M059J (cell line): Measurements from ENCODE around the gene COL1A2. TPM values are rescaled to one million over a fixed set of nuclear protein-coding genes. Genes with fewer than 3 reads are reported as not detected.
A peak's percentile ranks its signal among the peaks of the same experiment; 100 is the strongest.

Experiments
- DNase-seq: peaks from one replicate; pipeline ENCODE4 v3.0.0-alpha.2; 2012; ENCODE audit warnings: low read depth
- total RNA-seq: library from RNA; depleted of rRNA; stranded (reverse); fragments of >200 nt; shearing (Covaris generic); gene quantifications from 2 replicates; pipeline ENCODE4 v1.2.3, GENCODE V29; 2014

The COL1A2 gene
- total RNA-seq, 1 experiment from 2014 or later = 961 TPM

DNA sequence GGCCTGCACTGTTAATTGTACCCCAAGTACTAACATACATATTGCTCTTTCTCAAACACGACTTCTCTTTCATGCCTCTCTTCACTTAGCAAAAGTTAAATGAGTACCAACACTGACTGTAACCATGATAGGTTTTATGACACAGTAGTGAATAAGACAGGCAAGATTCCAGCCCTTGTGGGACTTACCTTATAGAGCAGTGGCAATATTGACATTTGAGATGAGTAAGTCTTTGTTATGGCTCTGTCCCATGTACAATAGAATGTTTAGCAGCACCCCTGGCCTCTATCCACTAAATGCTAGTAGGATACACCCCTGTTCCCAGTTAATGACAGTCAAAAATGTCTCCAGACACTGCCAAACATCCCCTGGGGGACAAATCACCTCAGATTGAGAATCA lies 11.9 kb upstream of the COL1A2 start:
- peak; percentile 68 for DNase-seq

DNA sequence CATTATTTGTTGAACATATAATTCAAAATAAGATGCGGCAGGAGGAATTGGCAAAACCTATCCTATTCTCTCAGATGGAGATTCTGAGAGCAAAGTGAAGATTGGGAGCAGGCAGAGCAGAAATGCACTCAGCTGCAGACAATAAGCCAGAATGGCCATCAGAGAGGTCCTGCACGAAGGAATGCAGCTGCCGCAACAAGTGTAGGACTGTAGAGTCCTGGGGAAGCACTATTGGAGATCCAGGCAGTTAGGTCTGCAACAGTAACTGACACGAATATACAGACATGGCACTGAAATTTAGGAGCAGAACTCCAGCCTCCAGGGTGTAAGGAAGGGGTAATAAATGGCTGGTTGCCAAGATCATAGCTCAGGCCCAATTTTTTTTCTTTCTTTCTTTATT lies 10.4 kb upstream of the COL1A2 start:
- DNase-seq = no peak

DNA sequence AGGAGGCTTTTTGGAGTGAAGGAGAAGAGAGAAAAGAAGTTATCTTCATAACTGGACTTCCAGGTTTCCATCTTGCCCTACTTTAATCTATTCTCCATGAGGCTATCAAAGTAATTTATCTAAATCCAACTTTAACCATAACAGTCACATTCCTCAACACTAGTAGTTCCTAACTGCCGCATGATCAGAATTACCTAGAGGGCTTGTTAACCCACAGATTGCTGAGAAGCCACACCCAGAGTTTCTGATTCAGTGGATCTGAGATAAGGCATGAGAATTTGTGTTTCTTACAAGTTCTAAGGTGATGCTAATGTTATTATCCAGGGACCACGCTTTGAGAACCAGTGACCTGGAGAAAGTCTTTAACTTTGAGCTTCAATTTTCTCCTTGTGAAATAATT lies 8.3 kb upstream of the COL1A2 start:
- DNase-seq = peak; percentile 54

DNA sequence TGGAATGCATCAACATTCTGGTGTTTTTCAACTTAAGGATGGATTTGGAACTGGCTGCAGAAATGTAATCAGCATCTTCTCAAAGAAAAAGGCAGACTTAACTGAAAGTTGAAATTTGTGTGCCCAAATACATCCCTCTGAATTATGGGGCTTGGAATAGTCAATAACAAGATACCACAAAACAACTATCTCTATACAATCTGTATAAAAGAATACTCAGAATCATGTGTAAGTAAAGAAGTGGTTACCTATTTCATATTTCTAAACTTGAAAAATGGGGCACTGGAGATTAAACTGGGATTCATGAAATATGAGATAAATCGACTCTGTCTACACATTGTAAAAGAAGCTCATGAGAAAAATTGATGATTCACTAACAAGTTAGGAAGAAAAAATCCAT lies 6.2 kb upstream of the COL1A2 start:
- no peak for DNase-seq

DNA sequence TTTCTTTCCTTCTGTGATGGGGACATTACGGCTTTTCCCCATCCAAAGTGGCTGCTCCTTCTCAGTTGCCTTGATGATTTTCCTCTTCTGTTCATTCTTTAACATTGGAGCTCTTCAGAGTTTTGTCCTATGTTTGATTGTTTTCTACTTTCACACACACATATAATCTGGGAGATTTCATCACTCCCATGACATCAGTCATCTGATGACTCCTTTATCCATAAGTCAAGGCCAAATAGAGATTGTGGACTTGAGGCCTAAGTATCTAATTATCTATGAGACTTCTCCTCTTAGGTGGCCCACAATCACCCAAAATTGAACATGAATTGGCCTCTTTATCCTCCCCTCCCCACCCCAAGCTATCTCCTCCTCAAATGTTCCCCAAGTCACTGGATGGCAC lies 5.3 kb upstream of the COL1A2 start:
- DNase-seq = no peak

DNA sequence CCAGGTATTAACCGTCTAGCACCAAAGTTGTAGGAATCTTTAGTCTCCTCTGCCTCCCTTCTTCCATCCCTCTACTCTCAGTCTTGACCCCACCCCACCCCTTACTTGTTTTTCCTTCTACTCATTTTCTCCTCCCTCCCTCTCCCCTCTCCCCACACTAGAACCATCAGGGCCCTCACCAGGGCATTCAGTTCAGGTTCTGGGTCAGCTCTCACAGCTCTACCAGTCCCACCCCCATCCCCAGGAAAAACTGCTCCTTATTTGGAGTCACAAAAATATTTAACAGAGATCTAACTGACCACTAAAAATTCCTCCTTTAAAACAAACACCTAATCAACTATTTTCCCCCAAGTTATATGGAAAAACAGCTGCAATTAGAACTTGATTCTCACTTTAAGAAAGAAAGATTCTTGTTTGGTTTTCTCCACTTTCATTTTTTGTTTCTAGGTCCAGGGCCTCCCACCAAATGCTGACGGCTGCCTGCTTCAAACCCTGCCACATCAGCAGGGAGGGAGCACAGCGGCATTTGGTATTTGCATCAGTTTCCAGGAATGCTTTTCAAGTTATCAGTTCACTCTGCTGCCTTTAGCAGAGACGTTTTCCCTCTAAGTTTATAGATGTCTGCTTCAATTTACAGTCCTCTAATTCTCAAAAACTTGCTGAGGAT lies 2.8 kb upstream of the COL1A2 start:
- peak; percentile 76 for DNase-seq

DNA sequence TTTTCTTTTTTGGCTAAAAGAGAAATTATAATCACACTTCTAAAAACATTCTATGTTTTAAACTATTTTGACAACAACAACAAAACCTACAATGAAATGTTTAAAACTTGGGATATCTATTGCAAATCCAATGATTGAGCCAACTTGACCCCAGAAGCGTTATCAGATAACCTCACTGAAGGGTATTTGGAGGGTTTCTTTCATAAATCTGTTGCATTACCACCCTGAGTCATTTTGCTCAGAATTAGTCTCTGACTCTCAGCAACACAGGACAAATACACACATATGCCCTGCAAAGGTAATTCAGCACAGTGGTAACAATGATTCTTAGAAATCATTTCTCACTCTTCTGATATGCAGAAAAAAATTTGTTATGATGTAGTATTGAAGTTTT lies 2.3 kb upstream of the COL1A2 start:
- peak; percentile 61 for DNase-seq

DNA sequence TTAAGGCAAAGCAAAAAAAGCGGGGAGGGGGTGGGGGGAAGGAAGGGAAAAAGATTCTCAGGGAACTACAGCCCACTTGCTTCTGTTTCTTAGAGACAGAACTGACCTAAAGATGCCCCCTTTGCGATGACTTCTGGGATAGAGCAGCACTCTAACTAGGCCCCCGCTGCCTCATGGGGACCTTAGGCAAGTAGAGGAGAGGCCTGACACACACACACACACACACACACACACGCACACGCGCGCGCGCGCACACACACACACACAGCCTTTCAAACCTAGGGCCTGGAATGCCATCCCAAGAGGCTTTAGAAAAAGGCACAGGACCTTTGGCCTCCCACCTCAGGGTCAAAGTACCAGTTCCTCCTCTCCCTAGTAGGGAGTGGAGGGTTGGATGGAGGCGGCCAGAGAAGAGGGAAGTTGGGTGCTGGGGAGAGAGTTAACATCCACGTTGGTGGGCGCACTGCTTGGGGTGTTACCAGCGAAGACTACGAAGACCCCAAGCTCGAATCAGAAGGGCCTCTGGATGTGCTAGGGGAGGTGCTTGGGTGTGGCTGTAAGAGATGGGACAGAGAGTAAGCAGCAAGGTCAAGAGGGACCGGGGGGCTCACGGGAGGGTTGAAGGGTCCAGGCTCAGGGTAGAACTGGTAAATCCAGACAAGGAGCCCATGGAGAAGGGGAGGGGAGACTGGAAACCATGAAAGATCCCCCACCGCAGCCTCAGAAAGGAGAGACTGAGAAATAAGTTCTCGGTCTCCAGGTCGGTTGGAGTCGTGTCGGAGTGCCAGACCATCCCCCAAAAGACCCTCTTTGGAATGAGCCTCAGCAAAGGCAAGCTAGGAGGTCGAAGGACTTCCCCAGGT lies 1.2 kb upstream of the COL1A2 start:
- DNase-seq = no peak

DNA sequence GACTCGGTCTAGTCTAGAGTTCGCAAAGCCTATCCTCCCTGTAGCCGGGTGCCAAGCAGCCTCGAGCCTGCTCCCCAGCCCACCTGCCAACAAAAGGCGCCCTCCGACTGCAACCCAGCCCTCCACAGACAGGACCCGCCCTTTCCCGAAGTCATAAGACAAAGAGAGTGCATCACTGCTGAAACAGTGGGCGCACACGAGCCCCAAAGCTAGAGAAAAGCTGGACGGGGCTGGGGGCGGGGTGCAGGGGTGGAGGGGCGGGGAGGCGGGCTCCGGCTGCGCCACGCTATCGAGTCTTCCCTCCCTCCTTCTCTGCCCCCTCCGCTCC lies 622 bp upstream of the COL1A2 start:
- no peak for DNase-seq

DNA sequence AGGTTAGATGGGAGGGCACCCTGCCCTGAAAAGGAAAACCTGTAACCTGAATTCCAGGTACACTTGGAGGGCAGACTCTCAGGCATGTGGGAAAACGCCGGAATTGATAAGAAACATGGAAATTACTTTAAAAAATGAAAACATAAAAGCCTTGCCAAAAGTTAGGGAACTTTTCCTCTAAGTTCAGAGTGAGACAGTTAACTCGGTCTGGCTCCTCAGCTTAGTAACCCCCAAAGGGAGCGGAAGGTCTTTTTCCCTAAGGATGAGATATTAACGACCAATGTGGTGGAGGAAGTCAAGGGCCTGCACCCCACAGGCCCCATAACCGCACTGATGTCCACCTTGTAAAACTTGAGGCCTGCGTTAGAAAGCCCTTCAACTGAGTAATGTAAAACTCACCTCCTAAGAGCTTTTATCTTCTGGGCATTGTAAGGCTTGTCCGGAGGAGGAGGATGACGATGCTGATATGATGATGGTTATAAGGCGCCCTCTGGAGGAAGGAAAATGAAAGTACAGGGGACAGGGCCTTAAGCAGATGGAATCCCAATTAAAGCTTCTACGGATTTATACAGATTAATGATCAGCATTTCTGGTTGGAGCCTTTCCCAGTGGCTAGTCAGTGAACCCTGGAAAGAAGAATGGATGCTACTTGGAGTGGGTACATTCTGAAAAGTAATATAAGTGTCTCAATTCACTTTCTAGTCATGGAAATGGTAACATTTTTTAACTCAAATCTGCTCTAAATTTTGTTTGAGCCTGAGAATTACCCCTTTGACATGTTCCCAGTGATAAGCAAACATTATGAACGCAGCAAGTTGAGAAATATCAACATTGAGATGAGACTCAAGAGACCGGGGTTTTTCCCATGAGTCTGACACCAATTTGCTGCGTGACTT lies 694 bp downstream of the COL1A2 start:
- peak; percentile 91 for DNase-seq

DNA sequence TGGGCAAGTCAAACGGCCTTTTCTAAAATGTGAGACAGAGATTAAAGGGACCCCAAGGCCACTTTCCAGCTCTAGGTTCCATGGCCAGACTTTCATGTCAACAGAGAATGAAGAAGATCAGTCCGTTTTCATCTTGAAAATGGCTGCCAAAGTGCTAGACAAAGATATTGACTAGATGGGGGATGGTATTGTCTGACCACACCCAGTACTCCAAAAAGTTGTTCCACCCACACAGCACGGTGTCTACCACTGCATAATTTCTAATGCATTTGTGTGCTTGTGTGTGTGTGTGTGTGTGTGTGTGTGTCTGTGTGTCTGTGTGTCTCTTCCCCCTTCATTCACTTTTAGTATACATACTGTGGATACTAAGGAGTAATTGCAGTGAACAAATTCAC lies 1.3 kb downstream of the COL1A2 start:
- peak; percentile 66 for DNase-seq

DNA sequence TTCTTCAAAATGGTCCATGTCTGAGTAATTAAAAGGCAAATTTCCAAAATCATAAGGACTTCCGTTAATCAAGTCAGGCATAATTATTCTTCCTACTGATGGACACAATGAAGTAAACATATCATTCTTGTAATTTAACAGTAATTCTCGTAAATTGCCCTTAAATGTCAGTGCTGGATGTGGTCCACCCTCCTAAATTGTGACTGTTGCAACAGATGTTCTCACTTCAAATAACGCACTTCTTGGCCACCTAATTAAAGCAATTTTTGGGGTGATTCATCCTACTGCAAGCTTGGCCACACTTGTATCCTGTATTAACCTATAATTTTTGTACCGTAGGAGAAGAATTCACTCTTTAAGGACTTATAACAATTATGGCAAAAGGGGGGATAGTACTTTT lies 1.9 kb downstream of the COL1A2 start:
- DNase-seq = peak; percentile 57

DNA sequence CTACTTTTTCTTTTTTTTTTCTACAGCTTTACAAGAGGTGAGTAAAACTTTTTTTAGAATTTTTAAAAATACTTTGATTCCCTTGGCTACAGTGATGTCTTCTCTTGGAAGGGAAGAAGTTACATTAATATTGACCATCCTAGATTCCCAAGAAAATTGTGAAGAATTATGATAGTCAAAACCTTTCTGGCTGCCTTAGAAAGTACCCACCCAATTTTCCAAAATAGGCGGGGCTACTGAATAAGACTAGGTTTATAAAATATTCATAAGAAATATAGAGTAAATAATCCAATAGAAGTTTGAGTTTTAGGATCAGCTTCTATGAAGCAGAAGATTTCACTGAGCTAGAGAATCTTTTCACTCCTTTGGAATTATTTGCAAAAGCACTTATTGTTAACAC lies 3.0 kb downstream of the COL1A2 start:
- no peak for DNase-seq

DNA sequence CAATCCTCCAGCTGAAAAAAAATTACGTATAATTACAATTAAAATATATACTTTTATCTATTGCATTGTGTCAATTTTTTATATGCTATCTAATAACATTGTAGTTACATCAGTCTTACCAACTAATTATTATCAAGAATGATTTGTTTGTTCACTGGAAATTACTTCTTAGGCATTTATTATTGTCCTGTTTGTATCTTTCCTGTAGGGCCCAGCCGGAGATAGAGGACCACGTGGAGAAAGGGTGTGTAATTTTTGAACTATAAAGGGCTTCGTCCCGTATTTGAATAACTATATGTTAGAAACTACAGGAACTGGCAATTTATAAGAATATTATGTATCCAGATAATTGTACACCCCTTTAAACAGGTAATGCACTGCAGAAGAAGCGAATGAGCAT lies 4.1 kb downstream of the COL1A2 start:
- DNase-seq = no peak

DNA sequence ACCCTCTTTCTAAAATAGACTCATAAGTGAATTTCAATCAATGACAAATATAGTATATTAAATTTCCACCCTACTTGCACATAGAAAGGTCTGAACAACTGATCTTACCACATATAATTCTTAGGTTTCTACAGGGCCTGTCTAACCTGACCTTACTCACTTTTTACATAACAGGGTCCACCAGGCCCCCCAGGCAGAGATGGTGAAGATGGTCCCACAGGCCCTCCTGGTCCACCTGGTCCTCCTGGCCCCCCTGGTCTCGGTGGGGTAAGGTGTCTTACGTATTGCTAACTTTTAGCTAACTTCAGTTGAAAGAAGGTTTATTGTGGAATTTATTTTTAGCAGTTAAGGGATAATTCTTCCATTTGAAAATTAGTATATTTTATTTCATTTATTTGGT lies 5.3 kb downstream of the COL1A2 start:
- DNase-seq = no peak

DNA sequence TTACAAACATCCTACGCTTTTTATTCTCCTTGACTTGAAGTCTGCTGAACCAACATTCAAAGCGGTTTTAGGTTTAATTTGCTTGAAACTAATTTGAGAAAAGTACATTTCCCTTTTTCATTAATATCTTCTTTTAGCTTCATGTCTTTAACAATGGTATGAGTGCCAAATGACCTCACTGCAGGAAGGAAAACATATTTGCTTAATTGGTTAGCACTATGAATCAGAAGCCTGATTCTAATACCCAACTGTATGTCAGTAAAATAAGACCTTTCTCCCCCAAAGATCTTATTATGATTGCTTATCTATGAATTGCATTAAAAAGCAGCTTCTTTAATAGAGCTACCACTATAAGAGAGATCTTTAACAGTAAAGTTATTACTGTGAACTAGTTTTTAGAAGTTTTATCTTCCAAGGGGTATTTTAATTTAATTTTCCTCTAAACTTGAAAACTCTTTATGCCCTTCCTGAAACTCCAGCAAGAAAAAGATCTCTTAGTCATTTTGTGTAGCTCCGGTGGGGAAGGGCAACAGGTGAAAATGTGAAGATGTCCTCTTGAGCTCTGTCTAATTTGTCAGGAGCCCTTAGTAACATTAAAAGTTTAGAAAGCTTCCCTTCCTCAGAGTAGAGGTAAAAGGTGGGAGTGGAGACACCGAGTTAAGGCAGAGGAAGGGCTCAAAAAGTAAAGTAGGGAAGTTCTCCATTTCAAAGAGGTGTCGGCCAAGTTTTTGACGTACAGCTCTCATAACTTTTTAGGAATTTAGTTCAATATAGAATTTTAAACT lies 6.1 kb downstream of the COL1A2 start:
- no peak for DNase-seq

DNA sequence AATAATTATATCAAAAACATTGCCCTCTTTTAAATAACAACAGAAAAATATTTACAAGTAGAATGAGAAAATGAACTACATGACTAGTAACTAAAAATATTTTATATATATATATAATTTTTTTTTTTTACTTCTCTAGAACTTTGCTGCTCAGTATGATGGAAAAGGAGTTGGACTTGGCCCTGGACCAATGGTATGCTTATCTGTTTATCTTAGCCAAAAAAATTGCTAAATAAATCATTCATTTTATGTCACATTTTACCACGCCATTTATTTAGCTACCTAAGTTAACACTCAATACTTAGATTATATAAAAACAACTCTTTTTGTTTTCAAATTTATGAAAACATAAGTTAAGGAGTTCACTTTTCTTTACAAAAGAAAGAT lies 6.7 kb downstream of the COL1A2 start:
- DNase-seq = no peak

DNA sequence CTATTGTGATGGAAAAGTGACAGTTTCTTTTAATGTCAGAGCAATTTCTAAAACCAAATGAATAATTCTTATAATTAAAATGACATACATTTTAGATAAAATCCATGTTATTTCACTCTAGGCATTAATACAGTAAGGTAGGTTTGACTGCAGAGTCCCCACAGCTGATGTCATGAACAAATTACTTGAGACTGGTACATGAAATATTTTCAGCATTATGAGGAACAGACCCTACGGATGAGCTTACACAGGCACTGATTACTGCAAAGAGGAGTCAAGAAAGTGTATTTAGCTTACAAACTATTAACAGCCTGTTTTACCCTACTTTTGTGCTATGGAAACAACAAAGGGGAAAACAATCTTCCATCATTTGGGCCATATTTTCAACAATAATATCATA lies 8.9 kb downstream of the COL1A2 start:
- DNase-seq = no peak

DNA sequence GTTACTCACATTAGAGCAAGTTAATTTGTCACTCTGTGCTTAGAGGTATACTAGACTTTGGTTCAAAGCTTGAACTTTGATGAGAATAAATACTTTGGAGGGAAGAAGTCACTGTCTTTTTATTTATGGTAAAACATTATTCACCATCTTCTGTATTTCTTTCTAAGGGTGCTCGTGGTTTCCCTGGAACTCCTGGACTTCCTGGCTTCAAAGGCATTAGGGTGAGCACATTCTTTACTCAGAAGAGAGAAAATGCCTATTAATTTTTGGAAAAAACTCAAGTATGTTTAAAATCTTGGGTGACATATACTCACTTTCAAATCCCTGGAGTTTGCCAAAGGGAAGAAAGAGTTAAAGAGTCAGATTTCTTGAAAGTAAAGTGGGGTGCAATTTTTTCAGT lies 10.8 kb downstream of the COL1A2 start:
- peak; percentile 29 for DNase-seq

DNA sequence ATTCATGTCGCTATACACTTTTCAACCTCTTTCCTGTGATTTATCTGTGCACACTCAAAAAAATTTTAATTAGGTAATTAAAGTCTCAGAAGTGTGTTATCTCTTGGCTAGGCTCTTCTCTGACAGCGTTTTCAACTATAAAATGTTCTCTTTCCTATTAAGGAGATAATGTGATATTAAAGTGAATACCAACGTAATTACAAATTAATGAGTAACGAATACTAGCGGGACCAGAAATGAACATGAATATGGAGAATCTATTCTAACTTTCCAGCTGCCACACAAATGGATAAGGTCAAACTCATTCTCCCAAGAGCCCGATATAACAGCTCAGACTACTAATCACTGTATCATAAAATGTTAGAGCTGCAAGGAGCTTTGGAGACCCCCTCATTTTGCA lies 12.0 kb downstream of the COL1A2 start:
- DNase-seq = no peak

DNA sequence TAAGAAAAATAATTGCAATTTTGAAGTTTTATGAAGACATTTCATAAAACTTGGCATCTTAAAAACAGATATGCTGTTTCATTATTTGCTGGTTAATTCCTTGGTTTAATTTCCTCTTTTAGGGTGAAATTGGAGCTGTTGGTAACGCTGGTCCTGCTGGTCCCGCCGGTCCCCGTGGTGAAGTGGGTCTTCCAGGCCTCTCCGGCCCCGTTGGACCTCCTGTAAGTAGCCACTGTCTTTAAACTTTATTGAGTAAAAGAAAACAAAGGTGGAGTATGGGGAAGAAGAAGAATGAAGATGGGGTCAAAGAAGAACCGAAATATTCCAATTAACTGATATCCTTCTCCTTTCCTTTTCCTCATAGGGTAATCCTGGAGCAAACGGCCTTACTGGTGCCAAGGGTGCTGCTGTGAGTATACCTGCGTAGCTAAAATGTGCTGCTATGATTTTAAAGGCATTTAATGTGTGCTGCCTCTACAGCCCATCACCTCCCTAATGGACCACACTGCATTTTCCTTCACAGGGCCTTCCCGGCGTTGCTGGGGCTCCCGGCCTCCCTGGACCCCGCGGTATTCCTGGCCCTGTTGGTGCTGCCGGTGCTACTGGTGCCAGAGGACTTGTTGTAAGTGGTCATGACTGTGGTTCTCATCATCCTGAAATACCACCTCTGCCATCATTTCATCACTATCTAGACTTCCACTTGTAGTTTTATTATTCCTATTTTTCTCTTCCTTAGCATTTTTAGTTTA lies 14.7 kb downstream of the COL1A2 start:
- no peak for DNase-seq
